Bronchial epithelial cell (primary cell): ENCODE data around the gene FRYL. TPM values are rescaled to one million over a fixed set of nuclear protein-coding genes. Genes with fewer than 3 reads are reported as not detected.
A peak's percentile ranks its signal among the peaks of the same experiment; 100 is the strongest.

Experiments
- DNase-seq: peaks from one replicate; pipeline ENCODE4 v3.0.0-alpha.2; 2010; ENCODE audit warnings: low read depth
- FAIRE-seq: peaks from 2 replicates; lab custom pipeline; 2011; peaks lifted over from hg19 to GRCh38; lab: Jason Lieb, UNC
- H3K27me3 ChIP-seq: 2 replicates; pipeline ENCODE4 v1.5.1; 2011; ENCODE audit warnings: low read length; ENCODE audit not compliant: control insufficient read depth, insufficient read depth
- H3K36me3 ChIP-seq: 2 replicates; pipeline ENCODE4 v1.5.1; 2011; ENCODE audit warnings: low read length; ENCODE audit not compliant: control insufficient read depth, insufficient read depth
- H3K4me3 ChIP-seq: 2 replicates; pipeline ENCODE4 v1.5.1; 2011; ENCODE audit warnings: mild to moderate bottlenecking, low read depth, low read length, control low read depth
- CTCF ChIP-seq: IDR thresholded peaks from 2 replicates; pipeline ENCODE4 v1.5.1; 2011; ENCODE audit warnings: mild to moderate bottlenecking, moderate library complexity, low read length, control low read depth, inconsistent platforms; ENCODE audit not compliant: insufficient read depth, severe bottlenecking
- total RNA-seq: library from RNA; depleted of rRNA; stranded (reverse); fragments of >200 nt; gene quantifications from 2 replicates; pipeline ENCODE4 v1.2.1, GENCODE V29; 2014

Gene FRYL
- total RNA-seq, 1 donor from 2014 or later = 43.2 TPM

- TF ChIP-seq CTCF = no peak
- Histone ChIP-seq H3K4me3 (no peak overlapping the region), H3K27me3 (no peaks in the 10 kb centered on the region), H3K36me3 (peaks cover 14% of the 10 kb centered on the region)
- DNase-seq = no peak
- FAIRE-seq = no peak
Measured at GRCh38 chr4:48554606-48555005, 225.5 kb downstream of the FRYL start.

- no peak overlapping the region for H3K4me3 ChIP-seq
- FAIRE-seq = no peak
- no peak for TF ChIP-seq CTCF
- peaks cover 14% of the 10 kb centered on the region for H3K36me3 ChIP-seq
- no peaks in the 10 kb centered on the region for H3K27me3 ChIP-seq
- DNase-seq = no peak
Measured at GRCh38 chr4:48553720-48554119, 226.4 kb downstream of the FRYL start.

- H3K27me3 ChIP-seq = no peaks in the 10 kb centered on the region
- DNase-seq (peak; percentile 21), FAIRE-seq (no peak)
- peak; percentile 40 for TF ChIP-seq CTCF
- H3K36me3 ChIP-seq = peaks cover 15% of the 10 kb centered on the region
- no peak overlapping the region for H3K4me3 ChIP-seq
Measured at GRCh38 chr4:48546336-48546735, 233.7 kb downstream of the FRYL start.

GRCh38 chr4:48543796-48544195, 236.3 kb downstream of the FRYL start:
- Histone ChIP-seq H3K27me3 (no peaks in the 10 kb centered on the region), H3K36me3 (peaks cover 12% of the 10 kb centered on the region), H3K4me3 (no peak overlapping the region)
- FAIRE-seq (no peak), DNase-seq (no peak)
- no peak for TF ChIP-seq CTCF

DNA sequence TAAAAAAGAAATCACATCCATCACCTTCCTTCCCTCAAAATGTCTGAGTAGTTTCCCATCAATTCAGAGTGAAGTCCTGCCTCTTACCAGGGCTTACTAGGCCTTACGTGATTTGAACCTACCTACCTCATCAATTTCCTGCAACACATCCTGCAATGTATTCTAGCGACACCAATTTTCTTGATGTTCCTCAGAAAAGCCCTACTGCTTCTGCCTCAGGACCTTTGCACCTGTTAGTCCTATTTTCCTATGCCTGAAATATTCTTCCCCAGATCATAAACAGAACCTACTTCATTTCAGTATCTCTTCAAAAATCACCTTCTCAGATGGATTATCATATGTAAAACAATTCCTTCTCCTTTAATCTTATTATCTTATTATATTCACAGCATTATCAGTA, 237.2 kb downstream of the FRYL start:
- no peak for DNase-seq
- FAIRE-seq = no peak
- Histone ChIP-seq H3K36me3 (peaks cover 12% of the 10 kb centered on the region), H3K27me3 (no peaks in the 10 kb centered on the region), H3K4me3 (no peak overlapping the region)
- no peak for TF ChIP-seq CTCF

DNA sequence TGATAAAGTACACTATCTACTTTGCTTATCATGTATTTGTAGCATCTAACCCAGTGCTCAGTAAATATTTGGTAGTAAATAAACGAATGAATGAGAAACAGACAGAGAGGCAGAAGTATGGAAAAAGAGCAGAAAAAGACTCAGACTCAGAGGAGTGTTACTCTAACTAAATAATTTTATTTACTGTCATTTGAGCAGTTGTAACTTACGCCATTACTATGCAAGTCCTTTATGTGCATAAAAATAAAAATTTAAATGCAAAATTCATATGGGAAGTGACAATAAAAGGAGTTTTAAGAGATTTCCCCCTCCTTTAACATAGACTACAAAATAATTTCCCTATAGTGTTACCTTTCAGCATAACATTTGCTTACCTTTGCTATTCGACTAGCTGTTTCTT, 240.5 kb downstream of the FRYL start:
- no peak for FAIRE-seq
- H3K36me3 ChIP-seq = peaks cover 7% of the 10 kb centered on the region

More for the DNA sequence above, 240.5 kb downstream of the FRYL start:
- H3K27me3 ChIP-seq = no peaks in the 10 kb centered on the region
- no peak overlapping the region for H3K4me3 ChIP-seq
- DNase-seq = no peak
- TF ChIP-seq CTCF = no peak
